CD4-positive, alpha-beta T cell treated with Interleukin-21 for 1 hour (primary cell): ENCODE measurements around the gene LRRC3C.

Experiments
- DNase-seq: peaks from one replicate; pipeline ENCODE4 v3.0.0-alpha.2; 2020

Gene LRRC3C

DNA sequence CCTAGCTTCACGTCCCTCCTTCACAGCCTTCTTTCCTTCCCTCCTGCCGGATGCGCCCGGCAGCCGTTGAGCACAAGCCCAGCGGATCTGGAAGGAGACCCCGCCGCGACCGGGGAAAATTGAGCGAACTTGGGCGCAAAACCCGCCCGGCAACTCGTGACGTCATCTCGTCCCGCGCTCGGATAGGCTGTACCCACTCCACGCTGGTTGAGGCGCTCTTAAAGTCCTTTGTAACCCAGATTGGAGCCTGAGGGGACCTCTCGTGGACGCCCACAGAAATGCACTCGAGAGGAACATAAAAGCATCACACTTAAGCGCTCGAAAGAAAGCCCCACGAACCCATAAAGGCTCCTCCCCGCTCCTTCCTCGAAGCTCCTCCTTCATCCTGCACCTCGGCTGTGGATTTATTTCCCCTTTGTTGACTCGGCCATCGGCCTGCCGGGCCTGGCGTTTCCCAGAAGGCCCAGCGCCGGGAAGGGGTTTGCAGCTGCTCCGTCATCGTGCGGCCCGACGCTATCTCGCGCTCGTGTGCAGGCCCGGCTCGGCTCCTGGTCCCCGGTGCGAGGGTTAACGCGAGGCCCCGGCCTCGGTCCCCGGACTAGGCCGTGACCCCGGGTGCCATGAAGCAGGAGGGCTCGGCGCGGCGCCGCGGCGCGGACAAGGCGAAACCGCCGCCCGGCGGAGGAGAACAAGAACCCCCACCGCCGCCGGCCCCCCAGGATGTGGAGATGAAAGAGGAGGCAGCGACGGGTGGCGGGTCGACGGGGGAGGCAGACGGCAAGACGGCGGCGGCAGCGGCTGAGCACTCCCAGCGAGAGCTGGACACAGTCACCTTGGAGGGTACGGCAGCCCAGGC, 53.0 kb downstream of the LRRC3C start, which contains the start of gene PSMD3:
TSS of gene PSMD3 (plus strand) at position 457 of the 856 bp plus-strand sequence. CDS start at position 621, 164 bp downstream.
- DNase-seq, result peak; percentile 100

DNA sequence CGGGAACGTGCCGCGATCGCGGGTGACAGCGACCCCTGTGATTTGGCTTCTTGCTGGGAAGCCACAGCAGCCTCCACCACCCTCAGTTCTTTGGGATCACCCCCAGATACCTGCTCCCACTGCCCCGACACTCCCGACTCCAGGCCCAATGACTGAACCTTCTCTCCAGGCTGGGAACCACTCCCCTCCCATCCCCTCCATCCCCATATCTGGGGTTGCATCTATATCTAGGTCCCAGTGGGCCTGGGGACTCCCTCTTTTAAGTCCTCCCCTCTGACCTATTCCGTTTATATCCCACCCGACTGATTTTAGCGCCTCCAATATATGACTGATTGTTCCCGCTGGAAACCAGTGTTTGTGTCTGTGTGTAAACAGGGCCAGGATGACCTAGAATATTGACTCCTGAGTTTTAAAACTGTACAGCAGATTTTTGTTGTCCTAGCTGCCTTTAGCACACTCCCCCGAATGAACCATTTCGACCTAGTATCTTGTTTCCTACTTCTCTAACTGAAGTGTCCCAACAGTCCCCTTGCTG, 53.7 kb downstream of the LRRC3C start:
- DNase-seq, result no peak

DNA sequence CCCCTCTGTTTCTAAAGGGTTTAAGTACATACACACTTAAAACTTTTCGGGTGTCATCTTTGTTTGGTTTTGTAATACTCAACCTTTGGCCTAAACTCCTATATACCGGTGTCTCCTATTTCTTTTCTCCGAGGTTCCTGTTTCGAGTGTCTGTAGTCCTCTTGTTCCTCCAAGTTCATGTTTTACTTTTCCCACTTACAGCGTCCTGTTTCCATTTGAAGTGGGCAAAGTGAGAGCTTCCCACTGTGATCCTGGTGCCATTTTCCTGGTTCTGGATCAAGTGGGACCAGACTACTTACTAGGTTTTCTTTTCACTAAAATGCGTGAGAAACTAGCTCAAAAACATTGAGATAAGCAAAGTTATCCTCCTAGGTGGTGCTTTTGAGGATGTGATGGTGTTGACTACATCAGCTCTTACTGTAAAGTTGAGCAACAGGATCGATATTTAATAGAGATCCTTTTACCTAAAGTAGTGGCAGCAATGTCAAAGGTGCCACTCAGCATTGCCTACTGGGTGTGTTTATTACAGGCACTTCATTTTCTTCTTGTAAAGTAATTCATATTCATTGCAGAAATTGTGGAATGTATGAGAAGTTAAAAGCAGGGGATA, 54.3 kb downstream of the LRRC3C start:
- DNase-seq, result no peak

DNA sequence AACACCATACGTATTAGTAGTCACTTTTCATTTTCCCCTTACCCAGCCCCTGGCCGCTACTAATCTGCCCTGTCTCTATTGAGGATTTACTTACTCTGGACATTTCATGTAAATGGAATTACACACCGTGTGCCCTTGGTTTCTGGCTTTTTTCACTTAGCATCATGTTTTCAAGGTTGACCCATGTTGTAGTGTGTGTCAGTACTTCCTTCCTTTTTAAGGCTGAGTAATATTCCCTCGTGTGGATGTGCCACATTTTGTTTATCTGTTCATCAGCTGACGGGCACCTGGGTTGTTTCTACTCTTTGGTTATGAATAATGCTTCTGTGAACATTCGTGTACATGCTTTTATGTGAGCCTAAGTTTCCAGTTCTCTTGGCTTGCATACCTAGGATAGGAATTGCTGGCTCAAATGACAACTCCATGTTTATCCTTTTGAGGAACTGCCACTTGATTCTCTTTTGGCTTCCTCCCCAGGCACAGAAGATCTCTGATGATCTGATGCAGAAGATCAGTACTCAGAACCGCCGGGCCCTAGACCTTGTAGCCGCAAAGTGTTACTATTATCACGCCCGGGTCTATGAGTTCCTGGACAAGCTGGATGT, 60.8 kb downstream of the LRRC3C start:
- no peak for DNase-seq

DNA sequence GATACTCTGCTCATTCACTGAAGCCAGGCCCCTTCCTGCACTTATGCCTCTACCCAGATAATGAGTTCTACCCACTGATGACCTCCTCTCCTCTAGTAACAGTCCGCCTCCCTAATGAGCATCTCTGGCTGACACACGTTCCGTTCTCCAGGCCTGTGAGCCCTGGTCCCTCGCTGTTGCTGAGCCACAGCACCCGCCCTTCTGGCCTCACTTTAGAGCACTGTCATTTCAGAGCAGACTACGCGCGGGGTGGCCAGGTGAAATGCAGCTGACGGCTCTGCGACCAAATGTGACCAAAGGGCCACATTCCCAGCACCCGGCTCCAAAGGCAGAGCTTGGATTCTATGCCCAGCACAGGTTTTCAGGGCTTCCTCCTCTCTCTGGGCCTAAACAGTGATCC, 66.9 kb downstream of the LRRC3C start:
- DNase-seq, result no peak
